Kidney capillary endothelial cell (primary cell): Measurements from ENCODE around the gene SH3PXD2B.

Experiments used
- DNase-seq: peaks from one replicate; pipeline ENCODE4 v3.0.0-alpha.2; 2018; ENCODE audit warnings: low spot score

The SH3PXD2B gene

GRCh38 chr5:172436879-172437369, 17.4 kb downstream of the SH3PXD2B start:
- no peak for DNase-seq

- DNase-seq, result no peak
Measured at GRCh38 chr5:172436078-172436878, 18.0 kb downstream of the SH3PXD2B start.

GRCh38 chr5:172435362-172436077, 18.8 kb downstream of the SH3PXD2B start:
- no peak for DNase-seq

DNA sequence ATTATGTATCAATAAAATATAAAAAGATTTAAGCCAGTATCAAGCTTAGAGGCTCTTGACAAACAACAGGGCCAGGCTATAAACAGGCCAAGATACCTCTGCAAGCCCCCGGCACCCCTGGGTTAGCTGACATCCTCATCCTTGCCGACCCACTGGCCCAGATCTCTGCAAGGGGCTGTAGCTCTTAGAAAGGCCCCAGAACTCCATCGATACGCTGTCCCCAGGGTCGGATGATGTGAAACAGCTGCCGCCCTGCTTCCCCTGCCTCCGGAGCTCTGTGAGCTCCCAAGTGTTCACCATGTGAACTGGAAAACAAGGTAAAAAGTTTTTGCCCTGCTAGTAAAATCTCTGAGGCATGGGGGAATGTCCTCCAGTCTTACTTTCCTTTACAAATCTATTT, 20.1 kb downstream of the SH3PXD2B start:
- DNase-seq, result no peak

DNA sequence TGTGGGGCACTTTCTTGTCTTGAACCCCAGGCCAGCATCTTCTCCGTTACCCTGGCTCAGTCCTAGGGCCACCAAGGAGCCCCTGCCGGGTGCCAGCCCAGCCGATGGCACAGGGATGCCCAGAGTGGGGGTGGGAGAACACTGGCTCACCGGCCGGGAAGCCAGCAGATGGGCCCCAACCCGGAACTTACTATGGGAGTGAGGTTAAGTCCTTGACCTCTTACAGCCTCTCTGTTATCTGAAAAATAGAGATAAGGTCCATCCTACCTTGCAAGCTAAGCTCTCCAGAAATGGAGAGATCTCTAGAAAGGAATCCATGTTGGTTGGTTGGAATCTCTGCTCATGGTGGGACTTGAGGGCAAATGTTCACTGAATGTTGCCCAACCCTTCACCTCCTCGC, 20.8 kb downstream of the SH3PXD2B start:
- DNase-seq, result no peak

- no peak for DNase-seq
Measured at GRCh38 chr5:172433071-172433470, 21.3 kb downstream of the SH3PXD2B start.

- no peak for DNase-seq
Measured at GRCh38 chr5:172430354-172430753, 24.0 kb downstream of the SH3PXD2B start.

GRCh38 chr5:172429201-172429940, 25.0 kb downstream of the SH3PXD2B start:
- no peak for DNase-seq

DNA sequence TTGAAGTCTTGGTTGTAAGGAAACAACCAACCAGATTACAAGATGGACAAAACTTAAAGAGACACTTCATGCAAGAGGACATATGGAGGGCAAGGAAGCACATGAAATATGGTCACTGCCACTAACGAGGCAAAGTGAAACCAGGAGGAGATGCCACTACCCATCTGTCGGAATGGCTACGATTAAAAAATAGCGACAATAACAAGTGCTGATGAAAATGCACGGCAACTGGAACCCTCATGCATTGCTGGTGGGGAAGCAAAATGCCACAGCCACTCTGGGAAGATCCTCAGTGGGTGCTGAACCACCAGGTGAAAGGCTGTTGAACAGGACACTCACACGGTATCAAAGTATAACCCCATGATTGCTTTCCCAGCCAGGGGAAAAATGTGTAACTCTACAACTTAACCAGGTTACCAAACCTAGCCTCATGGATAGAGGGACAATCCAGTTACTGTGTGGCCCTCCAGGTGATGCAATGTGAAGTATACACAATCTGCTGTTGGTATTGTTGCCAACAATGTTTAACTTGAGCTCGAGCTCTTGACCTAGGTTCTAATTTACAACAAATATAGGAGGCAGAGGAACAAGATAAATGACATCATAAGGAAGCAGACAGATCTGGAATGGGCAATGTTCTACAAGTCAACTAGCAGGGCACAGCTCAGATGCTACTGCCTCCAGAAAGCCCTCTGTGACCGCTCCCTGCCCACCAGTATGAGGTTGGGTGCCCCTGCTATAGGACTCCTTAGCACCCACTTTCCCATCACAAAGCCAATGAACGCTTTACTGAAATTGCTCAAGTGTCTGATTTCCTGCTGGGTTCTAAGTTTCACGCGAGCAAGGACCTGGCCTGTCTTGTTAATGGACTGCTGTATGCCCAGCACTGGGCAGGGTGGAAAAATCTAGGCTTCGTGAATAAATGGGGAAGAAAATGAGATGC, 25.8 kb downstream of the SH3PXD2B start:
- DNase-seq, result no peak

GRCh38 chr5:172427202-172427601, 27.1 kb downstream of the SH3PXD2B start:
- no peak for DNase-seq

DNA sequence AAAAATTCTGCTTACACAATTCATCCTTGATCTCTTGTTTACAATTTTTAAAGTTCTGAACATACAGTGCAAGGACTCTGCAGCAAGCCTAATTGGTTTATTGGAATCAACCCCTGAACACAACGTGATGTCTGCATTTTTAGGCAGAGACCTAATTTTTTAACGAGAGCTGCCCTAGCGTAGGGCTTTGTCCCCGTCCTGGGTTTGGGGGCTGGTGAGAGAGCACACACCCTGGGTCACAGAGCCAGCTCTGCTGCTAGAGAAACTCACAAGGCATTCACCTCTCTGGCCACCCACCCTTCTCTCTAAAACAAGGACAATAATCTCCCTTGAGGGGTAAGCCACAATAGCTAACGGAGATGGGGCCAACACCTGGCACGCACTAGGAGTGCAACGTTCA, 28.2 kb downstream of the SH3PXD2B start:
- no peak for DNase-seq

DNA sequence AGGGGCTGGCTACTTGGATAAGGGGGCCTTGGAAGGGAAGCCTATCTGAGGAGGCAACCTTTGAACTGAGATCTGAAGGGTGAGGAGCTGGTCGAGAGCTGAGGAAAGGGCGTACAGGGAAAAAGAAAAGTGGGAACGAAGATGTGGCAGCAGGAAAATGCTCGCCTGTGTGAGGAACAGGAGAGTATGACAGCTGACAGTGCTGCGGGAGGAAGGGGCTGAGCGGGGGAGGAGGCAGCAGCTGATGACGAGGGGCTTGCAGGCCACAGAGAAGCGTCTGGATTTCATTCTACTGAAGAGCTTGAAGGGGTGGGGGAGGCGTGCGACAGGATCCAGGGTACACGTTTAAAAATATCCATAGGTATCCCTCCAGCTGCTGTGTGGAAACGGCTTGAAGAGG, 28.9 kb downstream of the SH3PXD2B start:
- no peak for DNase-seq

- no peak for DNase-seq
Measured at GRCh38 chr5:172424808-172425207, 29.5 kb downstream of the SH3PXD2B start.

DNA sequence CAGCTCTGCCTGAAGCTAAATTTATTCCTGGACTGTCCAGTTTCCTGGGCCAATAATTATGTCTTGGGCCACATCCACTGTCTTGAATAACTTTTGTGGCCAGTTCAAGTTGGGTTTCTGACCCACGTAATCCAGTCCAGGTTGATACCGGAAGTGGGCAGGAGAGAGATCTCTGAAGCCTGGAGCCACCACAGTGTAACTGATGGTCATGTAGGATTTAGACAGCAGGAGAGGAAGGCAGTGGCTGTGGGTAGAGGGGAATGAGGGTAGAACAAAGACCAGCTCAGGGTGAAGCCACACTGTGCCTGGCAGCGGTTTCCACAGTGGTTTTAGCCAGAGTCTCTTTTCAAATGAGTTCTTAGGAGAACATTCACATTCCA, 30.2 kb downstream of the SH3PXD2B start:
- no peak for DNase-seq

GRCh38 chr5:172423379-172424110, 30.8 kb downstream of the SH3PXD2B start:
- DNase-seq, result no peak

DNA sequence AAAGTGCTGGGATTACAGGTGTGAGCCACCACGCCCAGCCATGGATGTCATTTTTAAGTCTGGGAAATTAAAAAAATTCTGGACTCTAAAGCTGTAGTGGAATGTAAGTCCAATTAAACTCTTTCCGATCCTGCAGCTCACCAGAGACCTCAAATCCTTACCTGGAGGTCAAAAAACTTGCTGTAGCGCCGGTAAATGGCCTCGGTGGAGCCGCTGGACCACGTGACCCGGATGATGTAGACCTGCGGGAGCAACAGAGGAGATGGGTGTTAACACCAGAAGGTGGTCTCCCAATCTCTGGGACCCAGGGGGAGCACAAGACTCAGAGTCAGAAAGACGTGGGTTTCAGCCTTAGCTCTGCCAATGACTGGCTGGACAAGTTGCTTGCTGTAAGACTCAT, 32.1 kb downstream of the SH3PXD2B start:
- DNase-seq, result no peak

DNA sequence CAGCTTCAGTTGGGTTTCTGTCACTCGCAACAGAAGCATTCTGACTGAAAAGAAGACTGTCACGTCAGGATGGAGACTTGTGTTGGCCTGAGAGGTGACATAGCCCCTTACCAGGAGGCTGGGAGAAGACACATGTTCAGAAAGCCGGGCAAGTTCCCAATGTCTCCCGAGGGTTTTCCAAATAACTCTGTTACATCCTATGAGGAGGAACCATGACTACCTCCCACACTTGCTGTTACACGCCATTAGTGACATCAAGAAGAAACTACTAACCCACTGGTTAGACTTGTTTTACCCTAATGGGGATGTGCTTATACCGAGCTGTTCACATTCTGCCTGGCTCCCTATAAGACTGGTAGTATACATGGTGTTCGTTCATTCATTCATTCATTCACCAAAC, 33.3 kb downstream of the SH3PXD2B start:
- no peak for DNase-seq

GRCh38 chr5:172420235-172420939, 33.9 kb downstream of the SH3PXD2B start:
- DNase-seq, result no peak

GRCh38 chr5:172418862-172419814, 35.2 kb downstream of the SH3PXD2B start:
- no peak for DNase-seq
